AG10803 (cell line): ENCODE results near the gene OVCH2.
A peak's percentile ranks its signal among the peaks of the same experiment; 100 is the strongest.
"Not testable (repeated sequence)": the region's sequence is repeated elsewhere in the genome, so short reads cannot be mapped to it uniquely, and the experiment has no call there.

ENCODE experiments used
- DNase-seq: peaks from one replicate; pipeline ENCODE4 v3.0.0; 2010; ENCODE audit warnings: low read depth
- H3K4me3 ChIP-seq: 2 replicates; pipeline ENCODE4 v1.5.1; 2011; ENCODE audit warnings: mild to moderate bottlenecking, low read length, control low read depth
- CTCF ChIP-seq: conservative IDR thresholded peaks from 2 replicates; pipeline ENCODE4 v1.5.1; 2011; ENCODE audit warnings: mild to moderate bottlenecking, low read length, control low read depth, inconsistent platforms

The OVCH2 gene

GRCh38 chr11:7706377-7706776, at the start of gene OVCH2:
OVCH2 (minus strand) TSS chr11:7706477; CDS start chr11:7706394, 83 bp downstream.
- no peak within 1 kb of the TSS for H3K4me3 ChIP-seq
- TF ChIP-seq CTCF, result no peak
- DNase-seq, result no peak

GRCh38 chr11:7749456-7749855, 43.2 kb upstream of the OVCH2 start:
- no peak for DNase-seq
- no peak for TF ChIP-seq CTCF

GRCh38 chr11:7734767-7735166, 28.5 kb upstream of the OVCH2 start:
- not testable (repeated sequence) for DNase-seq

More at GRCh38 chr11:7749456-7749855, 43.2 kb upstream of the OVCH2 start:
- no peak overlapping the region for H3K4me3 ChIP-seq

GRCh38 chr11:7714786-7715185, 8.5 kb upstream of the OVCH2 start:
- no peak overlapping the region for H3K4me3 ChIP-seq
- TF ChIP-seq CTCF, result no peak
- DNase-seq, result no peak

More at GRCh38 chr11:7734767-7735166, 28.5 kb upstream of the OVCH2 start:
- H3K4me3 ChIP-seq, result not testable (repeated sequence)

- no peak overlapping the region for H3K4me3 ChIP-seq
- no peak for DNase-seq
- TF ChIP-seq CTCF, result no peak
Measured at GRCh38 chr11:7703740-7704139, 2.5 kb downstream of the OVCH2 start.

- no peak for TF ChIP-seq CTCF
- no peak for DNase-seq
- no peak overlapping the region for H3K4me3 ChIP-seq
Measured at GRCh38 chr11:7696424-7696823, 9.9 kb downstream of the OVCH2 start.

GRCh38 chr11:7694235-7694634, 12.0 kb downstream of the OVCH2 start:
- H3K4me3 ChIP-seq, result peak overlapping the region; percentile 15; the same call in 1 of the 2 replicates
- no peak for DNase-seq
- no peak for TF ChIP-seq CTCF

- TF ChIP-seq CTCF, result no peak
- DNase-seq, result no peak
- no peak overlapping the region for H3K4me3 ChIP-seq
Measured at GRCh38 chr11:7692426-7692825, 13.9 kb downstream of the OVCH2 start.
